Measurements from ENCODE around the gene RALGAPA1.
A peak's percentile ranks its signal among the peaks of the same experiment; 100 is the strongest.
"Not testable (repeated sequence)": the region's sequence is repeated elsewhere in the genome, so short reads cannot be mapped to it uniquely, and the experiment has no call there.

RALGAPA1 gene

DNA sequence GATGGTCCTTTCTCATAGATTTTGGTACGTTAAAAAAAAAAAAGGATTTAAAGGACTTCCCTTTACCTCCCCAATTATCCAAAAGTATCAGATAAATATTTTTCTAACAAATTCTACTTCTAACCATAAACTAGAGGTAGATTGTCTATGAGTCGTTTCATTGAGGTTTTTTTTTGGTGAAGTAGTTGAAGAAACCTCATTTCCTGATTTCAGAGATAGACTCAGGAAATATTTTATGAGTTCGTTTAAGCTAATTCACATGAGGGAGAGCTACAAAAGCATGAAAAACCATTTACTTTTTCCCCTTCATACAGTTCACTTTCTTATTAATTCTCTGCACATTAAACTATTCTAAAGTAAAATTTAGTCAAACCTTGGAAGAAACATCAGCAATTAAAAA, 112.5 kb downstream of the RALGAPA1 start:
- no peak for DNase-seq

DNA sequence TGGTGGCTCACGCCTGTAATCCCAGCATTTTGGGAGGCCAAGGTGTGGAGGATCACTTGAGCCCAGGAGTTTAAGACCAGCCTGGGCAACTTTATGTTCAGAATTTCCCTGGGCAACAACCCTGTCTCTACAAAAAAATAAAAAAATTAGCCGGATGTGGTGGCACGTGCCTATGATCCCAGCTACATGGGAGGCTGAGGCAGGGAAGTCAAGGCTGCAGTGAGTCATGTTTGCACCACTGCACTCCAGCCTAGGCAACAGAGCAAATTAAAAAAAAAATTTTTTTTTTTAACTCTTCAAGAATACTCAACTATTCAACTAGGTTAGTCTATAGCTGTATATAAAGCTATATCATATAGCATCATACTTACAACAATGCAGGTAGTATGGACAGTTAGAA, 113.0 kb downstream of the RALGAPA1 start:
- DNase-seq: no peak

DNA sequence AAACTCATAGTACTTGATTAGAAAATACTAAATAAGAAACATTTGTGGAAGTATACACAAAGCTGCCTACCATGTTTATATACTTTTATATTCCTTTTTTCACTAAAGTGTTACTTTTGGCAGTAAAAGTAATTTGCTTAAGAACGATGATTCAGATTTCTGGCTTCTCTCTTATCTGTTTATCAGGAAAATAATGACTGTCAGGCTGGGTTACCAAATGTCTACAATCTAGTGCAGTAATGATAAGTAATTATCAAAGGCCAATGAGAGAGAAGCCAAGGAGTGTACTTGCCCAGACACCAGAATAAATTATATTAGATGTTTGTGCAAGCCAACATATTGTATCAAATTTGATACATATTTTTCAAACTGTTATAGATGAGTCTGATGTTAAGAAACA, 113.4 kb downstream of the RALGAPA1 start:
- DNase-seq: no peak

DNA sequence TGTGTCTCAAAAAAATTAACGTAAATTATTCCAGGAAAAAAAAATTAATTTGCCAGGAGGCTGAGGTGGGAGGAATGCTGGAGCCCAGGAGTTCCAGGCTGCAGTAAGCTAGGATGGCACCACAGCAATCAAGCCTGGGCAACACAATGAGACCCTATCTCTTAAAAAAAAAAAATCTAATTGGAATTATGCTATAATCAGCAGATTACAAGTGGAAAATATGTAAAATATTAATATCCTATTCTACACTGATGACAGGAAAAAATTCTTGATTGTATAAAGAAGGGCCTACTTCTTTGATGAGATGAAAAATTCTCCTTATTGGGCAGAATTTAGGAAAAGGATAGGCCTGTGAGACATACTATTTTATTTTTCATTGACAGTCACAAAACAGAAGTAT, 114.0 kb downstream of the RALGAPA1 start:
- DNase-seq: no peak

DNA sequence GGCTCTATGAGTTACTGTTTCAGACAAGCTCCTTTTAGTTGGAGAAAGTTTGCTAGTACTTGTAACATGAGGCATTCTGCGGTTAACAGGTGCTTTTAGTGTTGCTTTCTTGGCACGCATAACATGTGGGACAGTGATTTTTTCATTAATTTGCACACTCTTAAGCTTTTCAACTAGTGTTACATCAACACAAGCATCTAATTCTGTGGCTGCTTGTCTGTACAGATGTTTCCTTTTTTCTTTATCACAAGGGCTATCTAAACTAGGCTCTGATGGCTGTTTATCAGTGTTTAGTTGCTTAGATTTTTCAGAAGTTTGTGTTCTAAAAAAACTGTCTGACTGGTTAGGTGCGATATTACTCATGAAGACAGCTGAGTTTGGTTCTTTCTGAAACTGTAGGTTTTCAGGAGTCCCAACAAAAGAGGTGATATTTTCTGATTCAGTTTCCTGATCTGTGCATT, 120.1 kb downstream of the RALGAPA1 start:
- no peak for DNase-seq

DNA sequence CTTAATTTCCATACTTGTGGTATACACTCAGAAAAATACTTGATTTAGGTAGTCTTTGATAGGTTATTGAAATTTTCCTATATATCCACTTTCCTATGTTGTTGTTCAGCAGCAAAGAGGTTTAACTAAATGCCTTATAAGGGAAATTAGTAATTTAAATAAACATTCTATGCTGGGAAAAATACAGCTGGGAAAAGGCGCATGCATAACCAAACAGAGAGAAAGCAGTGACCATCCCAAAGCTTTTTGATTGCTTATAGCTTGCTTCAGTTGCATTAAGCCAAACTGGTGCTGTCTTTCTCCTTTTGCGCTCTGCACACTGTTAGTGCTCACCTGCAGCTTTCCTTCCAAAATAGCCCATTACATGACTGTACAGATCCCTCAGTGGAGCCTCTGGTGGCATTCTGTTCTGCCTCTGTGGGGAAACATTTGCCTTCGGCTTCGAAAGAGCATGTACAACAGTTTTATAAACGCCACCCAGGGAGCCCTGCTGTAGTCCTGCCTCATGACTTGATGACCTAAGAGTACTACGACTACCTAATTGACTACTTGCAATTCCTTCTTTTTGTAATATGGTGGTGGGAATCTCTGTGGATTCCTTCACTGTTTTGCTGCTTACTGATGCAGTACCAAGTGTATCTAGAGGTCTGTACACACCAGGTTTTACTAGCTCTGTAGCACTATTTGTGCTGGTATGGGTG, 120.8 kb downstream of the RALGAPA1 start:
- no peak for DNase-seq

DNA sequence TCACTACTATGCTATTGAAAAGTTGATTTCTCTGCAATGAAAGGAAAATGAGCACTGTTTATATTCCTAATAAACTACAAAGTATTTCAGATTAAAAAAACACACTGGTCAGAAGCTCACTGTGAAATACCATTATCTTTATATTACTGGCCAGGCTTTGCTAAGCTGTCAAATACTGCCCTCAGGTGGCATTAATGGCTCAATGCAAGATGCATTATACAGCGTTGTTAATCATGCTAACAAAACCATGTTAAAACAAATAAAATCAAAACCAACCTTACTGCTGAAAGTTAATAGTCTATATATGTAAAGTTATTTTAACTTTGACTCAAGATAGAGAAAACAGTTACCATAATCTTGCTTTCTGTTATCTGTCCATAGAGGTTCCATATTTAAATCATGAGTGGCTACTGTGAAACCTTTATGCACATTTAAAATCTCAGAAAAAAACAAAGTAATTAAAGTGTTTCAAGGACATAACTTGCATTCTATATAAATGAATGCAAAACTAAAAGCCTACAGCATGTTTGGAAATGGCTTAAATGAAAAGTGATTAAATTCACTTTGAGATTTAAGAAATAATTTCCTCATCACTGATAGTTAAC, 121.7 kb downstream of the RALGAPA1 start:
- peak; percentile 27 for DNase-seq

DNA sequence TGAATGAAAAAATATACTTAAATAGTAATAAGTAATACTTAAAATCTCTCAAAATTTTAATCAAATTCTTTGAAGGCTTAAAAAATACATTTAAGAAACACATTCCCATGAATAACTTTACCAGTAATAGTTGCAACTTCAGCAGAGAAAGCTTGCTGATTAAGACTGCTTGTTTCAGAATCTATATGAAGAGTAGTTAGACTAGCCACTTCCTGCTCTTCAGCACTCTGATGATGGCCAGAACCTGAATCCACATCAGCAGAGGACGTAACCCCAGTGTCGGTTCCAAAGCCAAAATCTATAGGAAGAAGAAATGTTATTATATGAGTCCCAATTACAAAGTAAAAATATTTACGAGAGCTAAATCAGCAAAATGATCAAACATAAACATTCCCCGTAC, 125.4 kb downstream of the RALGAPA1 start:
- DNase-seq: not testable (repeated sequence)

DNA sequence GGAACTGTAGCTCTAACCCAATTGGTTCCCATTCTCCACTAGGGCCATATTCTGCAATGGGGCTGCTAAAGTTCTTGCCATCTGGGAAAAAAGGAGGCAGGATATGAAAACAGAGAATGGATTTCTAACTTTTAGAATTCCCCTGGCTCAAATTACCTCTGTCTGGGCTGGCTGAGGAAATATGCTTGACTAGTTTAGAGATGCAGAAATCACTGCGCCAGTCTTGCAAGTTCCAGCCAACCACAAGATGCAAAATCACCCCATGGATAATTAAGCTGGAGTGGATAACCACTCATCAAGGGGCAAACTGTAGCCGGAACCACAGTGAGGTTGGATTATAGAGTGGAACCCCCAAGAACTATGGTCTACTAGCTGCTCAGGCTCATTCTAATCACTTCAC, 126.3 kb downstream of the RALGAPA1 start:
- DNase-seq: no peak

DNA sequence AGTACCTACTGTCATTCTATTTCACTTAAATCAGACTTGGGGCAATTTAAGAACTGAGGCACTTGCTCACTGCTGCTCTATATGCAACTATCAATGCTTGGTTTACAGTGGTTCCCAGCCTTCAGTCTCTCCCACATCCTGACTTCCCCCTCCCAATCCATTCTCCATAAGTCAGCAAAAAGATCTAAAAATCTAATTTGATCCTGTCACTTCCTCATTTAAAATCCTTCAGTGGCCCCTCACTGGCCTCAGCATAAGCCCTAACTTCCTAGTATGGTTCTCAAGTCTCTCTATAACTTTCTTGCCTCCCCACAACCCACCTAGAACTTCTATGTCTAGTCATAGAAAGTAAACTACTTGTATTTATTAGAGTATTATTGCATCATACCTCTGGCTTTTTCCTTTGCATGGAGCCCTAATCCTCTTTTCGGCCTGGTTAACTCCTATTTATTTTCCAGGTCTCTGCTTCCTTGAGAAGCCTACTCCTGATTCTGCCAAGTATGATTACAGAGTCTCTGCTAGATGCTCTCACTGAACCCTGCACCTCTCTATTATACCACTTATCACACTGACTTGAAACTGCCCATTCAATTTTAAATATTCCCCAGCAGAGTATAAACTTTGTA, 130.6 kb downstream of the RALGAPA1 start:
- DNase-seq: no peak

DNA sequence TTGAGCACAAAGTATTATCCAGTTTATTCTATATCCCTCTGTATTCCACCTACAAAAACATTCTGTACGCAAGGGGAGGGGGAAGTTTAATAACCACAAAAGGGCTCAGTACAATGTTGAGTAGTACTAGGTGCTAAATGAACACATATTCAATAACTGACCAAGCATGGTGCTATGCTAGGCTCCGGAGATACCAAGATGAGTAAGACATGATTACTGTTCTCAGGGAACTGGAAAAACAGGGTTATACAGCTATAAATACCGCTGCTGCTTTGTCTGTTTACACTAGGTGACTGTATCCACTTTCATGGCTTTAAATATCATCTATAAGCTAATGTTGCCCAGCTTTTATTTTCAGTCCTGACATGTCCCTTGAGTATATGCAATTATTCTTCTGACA, 139.3 kb downstream of the RALGAPA1 start:
- peak; percentile 14 for DNase-seq

DNA sequence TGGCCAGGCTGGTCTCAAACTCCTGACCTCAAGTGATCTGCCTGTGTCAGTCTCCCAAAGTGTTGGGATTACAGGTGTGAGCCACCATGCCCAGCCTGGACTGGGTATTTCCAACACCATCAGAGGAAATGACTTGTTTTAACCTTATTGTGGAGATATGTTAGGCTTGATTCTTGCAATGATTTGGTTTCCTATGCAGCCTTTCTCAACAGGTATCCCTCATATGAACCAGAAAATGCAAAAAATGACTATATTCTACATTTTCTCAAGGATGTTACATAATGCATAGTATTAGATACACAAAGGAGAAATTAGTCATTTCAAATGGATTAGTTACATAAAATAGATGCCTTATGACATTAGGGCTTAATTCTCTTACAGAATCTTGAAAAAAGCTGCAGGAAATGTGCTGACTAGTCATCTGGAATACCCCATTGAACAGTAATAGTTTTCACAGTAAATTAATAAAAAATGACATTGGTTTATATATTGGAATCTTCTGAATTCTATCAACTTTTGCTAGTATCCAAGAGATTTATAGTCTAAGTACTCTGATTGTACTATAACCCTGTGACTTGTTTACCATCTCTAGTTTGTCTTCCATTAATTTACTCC, 142.6 kb downstream of the RALGAPA1 start:
- no peak for DNase-seq

DNA sequence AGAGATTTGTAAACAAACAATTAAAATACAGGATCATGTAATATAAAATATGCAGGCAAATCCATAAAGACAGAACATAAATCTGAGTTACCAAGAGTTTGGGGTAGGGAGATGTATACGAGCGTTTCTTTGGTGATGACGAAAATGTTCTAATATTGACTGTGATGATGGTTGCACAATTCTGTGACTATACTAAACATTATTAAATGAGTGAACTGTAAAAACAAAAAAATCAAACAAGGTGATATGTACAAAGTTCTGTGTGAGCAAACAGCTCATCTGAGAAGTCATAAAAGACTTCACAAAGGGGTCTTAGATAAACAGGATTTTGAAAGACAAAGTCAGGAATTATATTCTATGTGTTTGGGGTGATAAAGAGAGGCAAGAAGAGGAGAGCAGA, 147.2 kb downstream of the RALGAPA1 start:
- DNase-seq: no peak

DNA sequence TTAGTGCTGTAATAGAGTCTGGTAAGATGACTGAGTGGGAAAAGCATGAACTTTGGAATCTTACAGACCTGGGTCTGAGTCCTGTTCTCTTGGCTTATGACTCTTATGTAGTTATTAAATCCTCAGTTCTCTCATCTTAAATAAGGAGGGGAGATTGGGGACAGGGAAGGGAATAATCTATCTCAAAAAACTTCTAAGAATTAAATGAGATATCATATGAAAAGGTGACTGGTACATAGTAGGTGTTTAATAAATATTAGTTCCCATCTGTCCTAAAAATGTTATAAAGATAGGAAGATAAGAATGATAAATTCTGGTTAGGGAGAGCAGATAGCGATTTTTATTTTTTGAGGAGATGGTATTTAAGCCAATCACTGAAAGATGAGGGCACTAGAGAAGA, 156.1 kb downstream of the RALGAPA1 start:
- DNase-seq: no peak

DNA sequence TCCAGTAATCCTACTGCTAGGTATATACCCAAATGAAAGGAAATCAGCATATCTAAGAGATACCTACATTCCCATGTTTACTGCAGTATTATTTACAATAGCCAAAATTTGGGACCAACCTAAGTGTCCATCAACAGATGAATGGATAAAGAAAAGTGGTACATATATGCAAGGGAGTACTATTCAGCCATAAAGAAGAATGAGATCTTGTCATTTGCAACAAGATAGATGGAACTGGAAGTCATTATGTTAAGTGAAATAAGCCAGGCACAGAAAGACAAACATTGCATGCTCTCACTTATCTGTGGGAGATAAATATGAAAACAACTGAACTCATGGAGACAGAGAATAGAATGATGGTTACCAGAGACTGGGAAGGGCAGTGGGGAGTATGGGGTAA, 165.6 kb downstream of the RALGAPA1 start:
- DNase-seq: no peak

DNA sequence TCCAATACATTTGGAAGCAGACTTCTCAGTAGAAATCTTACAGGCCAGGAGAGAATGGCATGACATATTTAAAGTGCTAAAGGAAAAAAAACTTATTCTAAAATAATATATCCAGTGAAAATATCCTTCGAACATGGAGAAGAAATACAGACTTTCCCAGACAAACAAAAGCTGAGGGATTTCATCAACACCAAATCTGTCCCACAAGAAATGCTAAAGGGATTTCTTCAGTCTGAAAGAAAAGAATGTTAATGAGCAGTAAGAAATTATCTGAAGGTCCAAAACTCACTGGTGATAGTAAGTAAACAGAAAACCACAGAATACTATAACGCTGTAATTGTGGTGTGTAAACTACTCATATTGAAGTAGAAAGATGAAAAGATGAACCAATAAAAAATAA, 171.2 kb downstream of the RALGAPA1 start:
- no peak for DNase-seq

DNA sequence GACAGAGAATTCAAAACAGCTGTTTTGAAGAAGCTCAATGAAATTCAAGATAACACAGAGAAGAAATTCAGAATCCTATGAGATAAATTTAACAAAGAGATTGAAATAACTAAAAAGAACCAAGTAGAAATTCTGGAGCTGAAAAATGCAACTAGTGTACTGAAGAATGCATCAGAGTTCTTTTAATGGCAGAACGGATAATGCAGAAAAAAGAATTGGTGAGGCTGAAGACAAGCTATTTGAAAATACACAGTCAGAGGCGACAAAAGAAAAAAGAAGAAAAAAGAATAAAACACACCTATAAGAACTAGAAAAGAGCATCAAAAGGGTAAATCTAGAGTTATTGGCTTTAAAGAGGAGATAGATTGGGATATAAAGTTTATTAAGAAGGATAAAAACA, 171.8 kb downstream of the RALGAPA1 start:
- DNase-seq: no peak

DNA sequence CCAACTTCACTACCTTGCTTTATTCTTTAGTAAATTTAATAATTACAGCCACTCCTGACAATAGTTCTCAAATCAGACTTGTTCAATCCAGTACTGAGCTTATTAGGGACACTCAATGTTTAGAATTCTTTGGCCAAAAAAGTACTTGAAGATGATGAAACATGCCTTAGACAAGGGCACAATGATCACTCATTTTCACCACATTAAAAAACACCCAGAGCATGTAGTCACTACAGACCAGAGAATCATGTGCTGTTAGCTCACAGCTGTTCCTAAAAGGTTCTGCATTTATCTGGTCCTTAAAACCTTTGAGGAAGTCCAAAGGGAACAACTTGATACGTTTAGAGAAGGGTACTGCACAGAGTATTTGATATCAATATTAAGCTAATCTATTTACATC, 176.4 kb downstream of the RALGAPA1 start:
- no peak for DNase-seq

DNA sequence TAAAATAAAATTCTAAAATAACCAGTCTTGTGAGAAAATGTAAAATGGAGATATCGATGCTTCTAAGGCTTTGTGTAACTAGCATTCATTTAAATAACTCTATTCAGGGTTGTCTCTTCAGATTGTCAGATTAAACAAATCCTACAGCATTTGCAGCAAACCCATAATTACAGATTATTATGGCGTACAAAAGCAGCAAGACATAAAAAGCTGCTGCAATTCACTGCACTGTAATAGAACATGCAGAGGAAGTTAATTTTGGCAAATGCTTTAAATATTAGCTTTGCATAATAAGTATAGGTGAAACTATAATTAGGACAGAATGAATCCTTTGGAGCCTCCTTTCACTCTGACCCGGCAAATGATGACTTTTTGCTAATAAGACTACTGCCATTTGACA, 176.8 kb downstream of the RALGAPA1 start:
- no peak for DNase-seq

DNA sequence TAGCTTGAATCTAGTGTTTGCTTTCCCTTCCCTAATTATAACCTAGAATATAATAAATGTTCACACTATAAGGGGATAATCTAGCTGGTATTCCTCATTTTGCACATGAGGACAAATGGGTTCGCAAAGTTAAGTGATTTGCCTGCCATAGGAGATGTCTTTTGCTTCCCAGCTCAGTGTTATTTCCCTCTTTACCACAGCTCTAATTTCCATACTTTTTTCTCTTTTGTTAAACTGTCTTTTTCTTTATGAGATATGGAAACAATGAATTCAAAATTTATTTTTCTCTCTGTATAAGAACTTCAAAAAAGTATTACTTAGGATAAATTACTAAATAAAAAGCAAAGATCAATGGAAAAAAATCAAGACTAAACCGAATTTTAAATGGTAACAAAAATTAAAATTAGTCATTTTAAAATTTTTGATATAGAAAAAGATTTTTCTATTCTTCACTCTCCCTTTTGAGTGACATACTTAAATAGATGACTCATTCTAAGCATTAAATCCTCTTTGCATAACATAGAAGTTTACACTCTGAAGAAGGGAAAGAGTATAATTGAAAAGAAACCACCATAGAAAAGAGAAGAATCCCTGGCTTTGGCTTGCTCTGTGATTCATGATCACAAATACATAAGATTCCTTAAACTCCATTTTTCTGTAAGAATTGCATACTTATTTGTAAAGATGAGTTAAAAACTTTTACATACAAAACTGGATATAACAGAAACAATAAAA, 177.9 kb downstream of the RALGAPA1 start:
- no peak for DNase-seq

DNA sequence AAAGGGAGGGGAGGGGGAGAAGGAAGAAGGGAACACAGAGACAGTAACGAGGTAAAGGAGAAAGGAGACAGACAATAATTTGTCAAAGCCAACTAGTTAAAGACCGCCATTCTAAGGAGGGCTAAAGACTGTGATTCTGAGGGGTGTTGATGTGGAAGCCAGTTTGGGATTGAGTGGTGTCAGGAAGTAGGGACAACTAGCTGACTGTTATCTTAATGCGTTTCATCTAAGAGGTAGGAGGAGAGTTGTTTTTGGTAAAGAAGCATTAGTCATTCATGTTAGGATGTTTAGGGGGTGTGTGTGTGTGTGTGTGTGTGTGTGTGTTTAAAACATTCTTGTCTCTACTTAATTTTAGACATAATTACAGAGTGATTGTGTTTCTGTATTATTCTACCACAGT, 180.1 kb downstream of the RALGAPA1 start:
- DNase-seq: no peak

DNA sequence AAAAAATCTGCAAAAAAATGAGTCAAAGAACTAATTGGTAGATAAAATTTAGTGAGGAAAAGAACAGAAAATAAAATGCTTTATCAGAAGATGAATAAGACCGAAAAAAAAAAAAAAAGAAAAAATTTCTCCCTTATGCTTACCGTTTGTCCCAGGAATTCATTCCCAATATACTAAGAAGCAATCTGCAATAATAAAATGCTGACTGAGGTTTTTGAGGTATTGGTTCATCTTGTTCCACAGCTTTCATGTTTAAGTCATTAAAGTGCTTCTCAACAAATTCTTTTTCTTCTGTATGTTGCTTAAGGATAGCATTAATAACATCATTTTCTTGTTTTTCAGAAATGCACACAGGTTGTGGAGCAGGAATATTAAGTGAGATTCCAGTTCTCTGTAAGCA, 182.1 kb downstream of the RALGAPA1 start:
- DNase-seq: not testable (repeated sequence)

DNA sequence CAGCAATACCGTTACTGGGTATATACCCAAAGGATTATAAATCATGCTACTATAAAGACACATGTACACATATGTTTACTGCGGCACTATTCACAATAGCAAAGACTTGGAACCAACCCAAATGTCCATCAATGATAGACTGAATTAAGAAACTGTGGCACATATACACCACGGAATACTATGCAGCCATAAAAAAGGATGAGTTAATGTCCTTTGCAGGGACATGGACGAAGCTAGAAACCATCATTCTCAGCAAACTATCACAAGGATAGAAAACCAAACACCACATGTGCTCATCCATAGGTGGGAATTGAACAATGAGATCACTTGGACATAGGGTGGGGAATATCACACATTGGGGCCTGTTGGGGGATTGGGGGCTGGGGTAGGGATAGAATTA, 187.1 kb downstream of the RALGAPA1 start:
- DNase-seq: not testable (repeated sequence)

Data from amniotic stem cell (primary cell).